Gastroesophageal sphincter (tissue), 4 donors: ENCODE results near the gene CFL1. TPM values are rescaled to one million over a fixed set of nuclear protein-coding genes. Genes with fewer than 3 reads are reported as not detected.

ENCODE experiments used
- ATAC-seq: fragments of 150-250 bp; one replicate; pipeline ENCODE4 v1.9.1; 2016; ENCODE audit warnings: mild to moderate bottlenecking, moderate library complexity
- H3K27ac ChIP-seq, 4 donors: fragments of 200-600 bp; sonication (generic) in 3 of 4; 1 replicate in 3 of 4; 2 replicates in 1 of 4; pipeline ENCODE4 v1.5.1; 2016 to 2019
- H3K27me3 ChIP-seq: fragments of 200-600 bp; sonication (generic); one replicate; pipeline ENCODE4 v1.5.1; 2019
- H3K36me3 ChIP-seq, 2 donors: fragments of 200-600 bp; sonication (generic); one replicate each; pipeline ENCODE4 v1.5.1; 2019; ENCODE audit warnings: control low read depth in 1 of 2
- H3K4me1 ChIP-seq, 3 donors: fragments of 200-600 bp; sonication (generic); 1 replicate in 2 of 3; 2 replicates in 1 of 3; pipeline ENCODE4 v1.5.1; 2016 to 2019; ENCODE audit warnings: control low read depth in 2 of 3
- H3K4me3 ChIP-seq, 2 donors: fragments of 200-600 bp; sonication (generic); one replicate each; pipeline ENCODE4 v1.5.1; 2019; ENCODE audit warnings: mild to moderate bottlenecking in 1 of 2, moderate library complexity in 1 of 2
- H3K9me3 ChIP-seq, 3 donors: fragments of 200-600 bp; sonication (generic); one replicate each; pipeline ENCODE4 v1.5.1; 2017 to 2019; ENCODE audit warnings: control low read depth in 2 of 3
- CTCF ChIP-seq, 4 experiments: fragments of 200-600 bp in 2 of 4; fragments of 450-650 bp in 2 of 4; sonication (generic) in 1 of 4; IDR thresholded peaks; one replicate each; pipeline ENCODE4 v1.5.1; 2017 to 2019; ENCODE audit warnings: antibody characterized with exemption in 4 of 4, mild to moderate bottlenecking in 2 of 4, moderate library complexity in 2 of 4
- EP300 ChIP-seq: sonication (generic); formaldehyde crosslinking; IDR thresholded peaks from one replicate; pipeline ENCODE4 v1.6.1; 2017; ENCODE audit warnings: antibody characterized with exemption, mild to moderate bottlenecking
- POLR2A ChIP-seq, 2 donors: fragments of 450-650 bp; IDR thresholded peaks; one replicate each; pipeline ENCODE4 v1.6.1; 2017; ENCODE audit warnings: antibody characterized with exemption in 2 of 2, mild to moderate bottlenecking in 2 of 2, moderate library complexity in 1 of 2
- POLR2AphosphoS5 ChIP-seq: sonication (generic); formaldehyde crosslinking; IDR thresholded peaks from one replicate; pipeline ENCODE4 v1.6.1; 2017; ENCODE audit warnings: antibody characterized with exemption
- WGBS, 2 donors: methylation state at CpG; one replicate each; pipeline ENCODE4 v1.1.5; 2018; ENCODE audit warnings: low coverage in 1 of 2; 5-methylcytosine and 5-hydroxymethylcytosine counted together
- total RNA-seq, 4 donors: library from RNA; depleted of rRNA; stranded (reverse); fragments of >200 nt; gene quantifications; one replicate each; pipeline ENCODE4 v1.1.0, GENCODE V29; 2016

CFL1 gene
- total RNA-seq, 4 donors from 2014 or later, result 559 to 895 (median 639) TPM

DNA sequence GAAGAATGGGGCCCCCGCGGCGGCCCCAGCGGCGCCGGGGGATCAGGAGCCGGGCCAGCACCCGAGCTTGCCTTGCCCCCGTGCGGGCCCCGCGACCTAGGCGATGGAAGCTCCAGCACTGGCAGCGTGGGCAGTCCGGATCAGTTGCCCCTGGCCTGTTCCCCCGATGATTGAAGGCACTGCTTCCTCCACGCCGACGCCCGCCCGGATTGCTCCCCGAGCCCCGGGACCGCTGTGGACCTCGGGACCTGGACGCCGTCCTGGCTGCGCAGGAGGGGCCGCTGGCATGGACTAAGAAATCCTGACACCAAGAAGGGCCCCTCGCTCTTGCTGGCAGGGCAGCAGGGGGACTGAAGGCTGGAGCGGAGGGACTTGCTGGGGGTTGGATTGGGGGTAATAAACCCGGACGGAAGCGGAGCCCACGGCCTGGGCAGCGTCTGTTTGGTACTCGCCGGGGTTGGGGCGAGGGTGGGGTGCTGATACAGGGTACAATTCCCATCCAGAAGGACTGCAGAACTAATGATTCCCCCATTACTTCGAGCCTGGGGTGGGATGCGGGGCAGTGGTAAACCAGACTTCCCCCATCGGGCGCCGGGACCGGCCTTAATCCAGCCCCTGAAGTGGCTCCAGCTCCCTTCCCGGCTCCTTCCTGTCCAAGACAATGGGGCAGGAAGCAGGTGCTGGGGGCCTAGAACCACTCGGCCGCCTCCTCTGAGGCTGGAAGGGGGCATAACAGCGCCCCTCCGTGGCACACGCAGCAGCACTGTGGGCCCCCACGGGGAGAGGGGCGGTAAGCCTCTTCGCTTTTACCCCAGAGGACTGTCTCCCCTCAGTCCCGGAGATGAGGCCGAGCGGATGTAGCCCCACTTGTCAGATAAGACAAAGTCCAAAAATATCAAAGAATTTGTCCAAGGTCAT, 33.5 kb upstream of the CFL1 start:
- peaks cover 0 to 7% of the 10 kb centered on the region in 2 donors for H3K36me3 ChIP-seq
- H3K27ac ChIP-seq, result peak overlapping the region; percentile 82 to 99 (median 95)
- TF ChIP-seq EP300 (no peak), POLR2A (IDR thresholded peaks at IDR 0.05) (peak in 1 of 2 donors; percentile 17), POLR2AphosphoS5 (no peak), CTCF (IDR thresholded peaks at IDR 0.05) (peak in 2 of 4 experiments; percentile 3 to 48)
- peak overlapping the region; percentile 48 to 86 for H3K4me3 ChIP-seq
- no peak for ATAC-seq
- H3K9me3 ChIP-seq, result no peaks in the 10 kb centered on the region
- no peaks in the 10 kb centered on the region for H3K27me3 ChIP-seq
- H3K4me1 ChIP-seq, result peaks cover 0 to 74% (median 38%) of the 10 kb centered on the region in 3 donors
- 5% methylated on average over 11 of the region's 57 CpGs; no CpG with 5 or more reads in 1 of the 2 donors for WGBS, 2 donors

DNA sequence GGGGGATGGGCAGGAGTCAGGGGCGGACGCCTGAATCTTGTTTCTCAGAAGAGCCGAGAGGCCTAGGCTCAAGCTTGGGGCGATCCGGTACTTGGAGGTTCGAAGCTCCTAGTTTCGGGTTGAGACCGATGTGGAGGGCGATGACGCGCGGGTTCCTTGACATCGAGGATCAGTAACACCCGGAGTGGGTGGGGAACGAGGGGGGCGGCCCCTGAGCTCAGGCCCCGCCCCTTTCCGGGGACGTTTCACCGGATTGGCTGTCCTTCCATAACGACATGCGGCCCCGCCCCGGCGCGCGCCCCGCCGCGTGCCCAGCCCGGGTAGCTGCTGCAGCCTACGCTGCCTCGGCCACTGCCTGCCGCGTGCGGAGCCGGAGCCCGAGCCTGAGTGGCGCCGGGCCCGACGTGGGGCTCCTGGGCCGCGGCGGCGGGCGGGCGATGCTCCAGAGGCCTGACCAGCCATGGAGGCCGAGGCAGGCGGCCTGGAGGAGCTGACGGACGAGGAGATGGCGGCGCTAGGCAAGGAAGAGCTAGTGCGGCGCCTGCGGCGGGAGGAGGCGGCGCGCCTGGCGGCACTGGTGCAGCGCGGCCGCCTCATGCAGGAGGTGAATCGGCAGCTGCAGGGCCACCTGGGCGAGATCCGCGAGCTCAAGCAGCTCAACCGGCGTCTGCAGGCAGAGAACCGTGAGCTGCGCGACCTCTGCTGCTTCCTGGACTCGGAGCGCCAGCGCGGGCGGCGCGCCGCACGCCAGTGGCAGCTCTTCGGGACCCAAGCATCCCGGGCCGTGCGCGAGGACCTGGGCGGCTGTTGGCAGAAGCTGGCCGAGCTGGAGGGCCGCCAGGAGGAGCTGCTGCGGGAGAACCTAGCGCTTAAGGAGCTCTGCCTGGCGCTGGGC, 32.6 kb upstream of the CFL1 start, which contains the start of gene CCDC85B:
Gene CCDC85B (plus strand): TSS at position 350 of the 895 bp plus-strand sequence. CDS start 111 bp downstream, at position 461.
- peaks cover 0 to 78% (median 38%) of the 10 kb centered on the region in 3 donors for H3K4me1 ChIP-seq
- WGBS, 2 donors, result 0 to 3% methylated on average over 2 to 7 of the region's 94 CpGs
- peak in 2 of 4 experiments; percentile 49 for TF ChIP-seq CTCF (IDR thresholded peaks at IDR 0.05)
- TF ChIP-seq EP300, result no peak
- peak; percentile 98 to 99 for TF ChIP-seq POLR2A (IDR thresholded peaks at IDR 0.05)
- peak; percentile 94 for TF ChIP-seq POLR2AphosphoS5
- H3K36me3 ChIP-seq, result peaks cover 0 to 15% of the 10 kb centered on the region in 2 donors
- peak within 1 kb of the TSS; percentile 92 to 99 (median 98) for H3K27ac ChIP-seq
- peak within 1 kb of the TSS; percentile 48 to 86 for H3K4me3 ChIP-seq
- no peaks in the 10 kb centered on the region for H3K27me3 ChIP-seq
- no peaks in the 10 kb centered on the region for H3K9me3 ChIP-seq
- peak; percentile 83 for ATAC-seq

DNA sequence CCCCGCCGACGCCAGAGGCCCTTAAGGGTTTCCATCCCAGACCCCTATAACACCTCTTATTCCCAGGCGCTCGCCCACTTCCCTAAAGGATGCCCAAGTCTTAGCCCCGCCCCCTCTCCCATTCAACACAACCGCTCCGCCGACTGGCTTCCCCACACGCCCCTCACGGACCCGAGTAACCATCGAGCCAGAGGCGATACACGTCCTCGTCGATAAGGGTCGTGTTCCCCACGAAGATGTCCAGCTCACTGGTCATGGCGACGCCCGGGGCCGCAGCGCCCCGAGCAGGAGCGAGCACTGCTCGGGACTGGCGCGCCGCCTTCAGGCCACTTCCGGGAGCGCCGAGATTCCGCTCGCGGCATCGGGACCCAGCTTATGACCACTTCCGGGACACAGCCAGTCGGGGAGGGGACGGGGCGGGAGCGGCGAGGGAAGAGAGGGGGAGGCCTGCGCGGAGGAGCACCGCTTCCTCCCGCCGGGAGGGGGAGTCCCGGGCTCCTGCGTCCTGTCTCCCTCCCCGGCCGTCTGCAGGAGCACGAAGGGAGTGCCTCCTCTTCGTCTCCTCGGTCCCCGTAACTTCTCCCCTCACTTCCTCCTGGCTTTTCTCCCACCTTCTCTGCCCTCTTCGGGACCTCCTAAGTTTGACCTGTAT, 30.3 kb upstream of the CFL1 start, which contains the start of gene FIBP:
Gene FIBP (minus strand): TSS at position 309 of the 652 bp plus-strand sequence. CDS start 53 bp downstream, at position 256.
- ATAC-seq, result peak; percentile 83
- Histone ChIP-seq H3K4me1 (peaks cover 0 to 78% (median 40%) of the 10 kb centered on the region in 3 donors), H3K36me3 (peaks cover 0 to 32% of the 10 kb centered on the region in 2 donors), H3K27ac (peak within 1 kb of the TSS; percentile 92 to 99 (median 98)), H3K27me3 (no peaks in the 10 kb centered on the region), H3K9me3 (no peaks in the 10 kb centered on the region), H3K4me3 (peak within 1 kb of the TSS; percentile 46 to 76)
- 0% methylated on average over 11 to 12 of the region's 57 CpGs for WGBS, 2 donors
- TF ChIP-seq EP300, result no peak
- TF ChIP-seq POLR2A (IDR thresholded peaks at IDR 0.05), result peak; percentile 87 to 94
- peak; percentile 90 for TF ChIP-seq POLR2AphosphoS5
- TF ChIP-seq CTCF (IDR thresholded peaks at IDR 0.05), result peak; percentile 88 to 96 (median 90)

- Histone ChIP-seq H3K27ac (peak overlapping the region; percentile 71 to 99 (median 95)), H3K4me1 (peaks cover 0 to 73% (median 35%) of the 10 kb centered on the region in 3 donors), H3K36me3 (peaks cover 0 to 38% of the 10 kb centered on the region in 2 donors), H3K4me3 (peak overlapping the region; percentile 46 to 76), H3K9me3 (no peaks in the 10 kb centered on the region), H3K27me3 (no peaks in the 10 kb centered on the region)
- no peak for TF ChIP-seq EP300
- TF ChIP-seq CTCF (IDR thresholded peaks at IDR 0.05), result no peak
- TF ChIP-seq POLR2A (IDR thresholded peaks at IDR 0.05), result no peak
- no peak for TF ChIP-seq POLR2AphosphoS5
- ATAC-seq, result no peak
- WGBS, 2 donors, result 0 to 14% methylated on average over 1 to 13 of the region's 23 CpGs
Measured at GRCh38 chr11:65887723-65888162, 29.8 kb upstream of the CFL1 start.
